Fibroblast of mammary gland (primary cell): Measurements from ENCODE around the gene MAST2.

Source experiments
- DNase-seq: peaks from one replicate; pipeline ENCODE4 v3.0.0-alpha.2; 2010; ENCODE audit warnings: low read depth
- H3K4me3 ChIP-seq: 2 replicates; pipeline ENCODE4 v1.5.1; 2011; ENCODE audit warnings: low read depth, mild to moderate bottlenecking, low read length, moderate library complexity; ENCODE audit not compliant: control insufficient read depth
- TF ChIP-seq, protein P1 (sequence below): conservative IDR thresholded peaks from 2 replicates; pipeline ENCODE4 v1.5.1; 2011; ENCODE audit warnings: low read depth, low read length, inconsistent platforms; ENCODE audit not compliant: control insufficient read depth, insufficient read depth

The MAST2 gene

GRCh38 chr1:46021046-46021996 lies 217.9 kb downstream of the MAST2 start:
- no peak overlapping the region for H3K4me3 ChIP-seq
- DNase-seq, result no peak
- TF ChIP-seq, protein P1, sequence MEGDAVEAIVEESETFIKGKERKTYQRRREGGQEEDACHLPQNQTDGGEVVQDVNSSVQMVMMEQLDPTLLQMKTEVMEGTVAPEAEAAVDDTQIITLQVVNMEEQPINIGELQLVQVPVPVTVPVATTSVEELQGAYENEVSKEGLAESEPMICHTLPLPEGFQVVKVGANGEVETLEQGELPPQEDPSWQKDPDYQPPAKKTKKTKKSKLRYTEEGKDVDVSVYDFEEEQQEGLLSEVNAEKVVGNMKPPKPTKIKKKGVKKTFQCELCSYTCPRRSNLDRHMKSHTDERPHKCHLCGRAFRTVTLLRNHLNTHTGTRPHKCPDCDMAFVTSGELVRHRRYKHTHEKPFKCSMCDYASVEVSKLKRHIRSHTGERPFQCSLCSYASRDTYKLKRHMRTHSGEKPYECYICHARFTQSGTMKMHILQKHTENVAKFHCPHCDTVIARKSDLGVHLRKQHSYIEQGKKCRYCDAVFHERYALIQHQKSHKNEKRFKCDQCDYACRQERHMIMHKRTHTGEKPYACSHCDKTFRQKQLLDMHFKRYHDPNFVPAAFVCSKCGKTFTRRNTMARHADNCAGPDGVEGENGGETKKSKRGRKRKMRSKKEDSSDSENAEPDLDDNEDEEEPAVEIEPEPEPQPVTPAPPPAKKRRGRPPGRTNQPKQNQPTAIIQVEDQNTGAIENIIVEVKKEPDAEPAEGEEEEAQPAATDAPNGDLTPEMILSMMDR, result no peak

DNA sequence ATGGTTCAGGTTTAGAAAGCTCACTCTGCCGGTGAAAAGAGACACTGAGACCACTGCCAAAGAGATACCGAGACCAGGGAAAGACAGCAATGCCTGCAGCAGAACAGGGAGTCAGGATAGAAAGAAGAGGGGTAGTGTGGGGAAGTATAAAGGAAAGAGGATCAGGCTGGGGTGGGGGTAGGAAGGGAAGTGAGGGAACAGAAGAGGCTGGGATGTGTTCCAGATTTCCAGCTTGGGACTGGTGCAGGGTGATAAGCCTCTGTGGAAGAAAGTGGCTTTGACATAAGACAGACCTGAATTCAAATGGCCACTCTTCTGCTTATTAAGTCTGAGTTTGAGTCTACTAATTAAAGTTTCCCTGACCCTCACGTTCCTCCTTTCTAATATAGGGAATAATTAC lies 223.1 kb downstream of the MAST2 start:
- no peak overlapping the region for H3K4me3 ChIP-seq
- no peak for DNase-seq
- TF ChIP-seq, protein P1, result no peak

GRCh38 chr1:46027788-46028573 lies 224.6 kb downstream of the MAST2 start:
- TF ChIP-seq, protein P1, result no peak
- H3K4me3 ChIP-seq, result no peak overlapping the region
- no peak for DNase-seq

DNA sequence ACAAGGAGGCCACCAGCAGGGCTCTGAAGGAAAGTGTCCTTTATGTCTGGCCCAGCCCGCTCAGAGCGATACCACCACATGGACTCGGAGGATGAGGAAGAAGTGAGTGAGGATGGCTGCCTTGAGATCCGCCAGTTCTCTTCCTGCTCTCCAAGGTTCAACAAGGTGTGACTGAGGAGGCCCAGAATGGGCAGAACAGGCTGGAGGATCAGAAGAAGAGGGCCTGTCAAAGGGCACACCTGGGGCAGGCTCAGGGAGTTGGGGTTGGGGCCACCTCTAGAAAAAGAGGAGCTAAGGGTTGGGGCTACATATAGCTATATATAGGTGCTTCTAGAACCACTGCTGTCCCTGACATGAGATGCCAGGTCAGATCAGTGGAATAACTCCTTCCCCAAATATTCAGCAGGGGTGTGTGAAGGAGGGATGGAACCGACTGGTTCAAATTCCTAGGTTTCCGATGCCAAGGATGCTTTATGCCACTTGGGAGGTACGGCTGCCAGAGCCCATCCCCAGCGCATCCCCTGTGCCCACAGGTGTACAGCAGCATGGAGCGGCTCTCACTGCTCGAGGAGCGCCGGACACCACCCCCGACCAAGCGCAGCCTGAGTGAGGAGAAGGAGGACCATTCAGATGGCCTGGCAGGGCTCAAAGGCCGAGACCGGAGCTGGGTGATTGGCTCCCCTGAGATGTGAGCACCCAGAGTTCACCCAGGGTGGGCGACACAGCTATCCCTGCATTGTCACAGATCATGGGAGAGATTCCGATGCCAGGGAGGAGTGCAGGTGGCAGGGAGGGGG lies 226.9 kb downstream of the MAST2 start:
- TF ChIP-seq, protein P1, result no peak
- no peak overlapping the region for H3K4me3 ChIP-seq
- DNase-seq, result no peak

DNA sequence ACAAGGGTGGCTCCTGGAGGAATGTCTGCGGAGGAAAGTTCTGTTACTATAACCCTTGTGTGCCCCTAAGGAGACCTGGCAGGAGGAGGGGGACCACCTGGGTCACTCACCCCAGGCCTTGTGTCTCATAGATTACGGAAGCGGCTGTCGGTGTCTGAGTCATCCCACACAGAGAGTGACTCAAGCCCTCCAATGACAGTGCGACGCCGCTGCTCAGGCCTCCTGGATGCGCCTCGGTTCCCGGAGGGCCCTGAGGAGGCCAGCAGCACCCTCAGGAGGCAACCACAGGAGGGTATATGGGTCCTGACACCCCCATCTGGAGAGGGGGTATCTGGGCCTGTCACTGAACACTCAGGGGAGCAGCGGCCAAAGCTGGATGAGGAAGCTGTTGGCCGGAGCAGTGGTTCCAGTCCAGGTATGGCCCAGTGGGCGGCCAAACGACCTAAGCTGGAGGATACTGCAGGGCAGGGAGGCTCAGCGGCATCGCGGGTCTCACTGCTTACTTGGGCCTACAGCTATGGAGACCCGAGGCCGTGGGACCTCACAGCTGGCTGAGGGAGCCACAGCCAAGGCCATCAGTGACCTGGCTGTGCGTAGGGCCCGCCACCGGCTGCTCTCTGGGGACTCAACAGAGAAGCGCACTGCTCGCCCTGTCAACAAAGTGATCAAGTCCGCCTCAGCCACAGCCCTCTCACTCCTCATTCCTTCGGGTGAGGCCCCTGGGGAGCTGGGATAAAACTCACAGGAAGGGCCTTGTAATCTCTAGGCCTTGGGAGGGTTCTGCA lies 227.7 kb downstream of the MAST2 start:
- DNase-seq, result peak; percentile 37
- no peak overlapping the region for H3K4me3 ChIP-seq
- TF ChIP-seq, protein P1, result no peak
